Measurements from ENCODE around the gene APEX1.

Gene APEX1

DNA sequence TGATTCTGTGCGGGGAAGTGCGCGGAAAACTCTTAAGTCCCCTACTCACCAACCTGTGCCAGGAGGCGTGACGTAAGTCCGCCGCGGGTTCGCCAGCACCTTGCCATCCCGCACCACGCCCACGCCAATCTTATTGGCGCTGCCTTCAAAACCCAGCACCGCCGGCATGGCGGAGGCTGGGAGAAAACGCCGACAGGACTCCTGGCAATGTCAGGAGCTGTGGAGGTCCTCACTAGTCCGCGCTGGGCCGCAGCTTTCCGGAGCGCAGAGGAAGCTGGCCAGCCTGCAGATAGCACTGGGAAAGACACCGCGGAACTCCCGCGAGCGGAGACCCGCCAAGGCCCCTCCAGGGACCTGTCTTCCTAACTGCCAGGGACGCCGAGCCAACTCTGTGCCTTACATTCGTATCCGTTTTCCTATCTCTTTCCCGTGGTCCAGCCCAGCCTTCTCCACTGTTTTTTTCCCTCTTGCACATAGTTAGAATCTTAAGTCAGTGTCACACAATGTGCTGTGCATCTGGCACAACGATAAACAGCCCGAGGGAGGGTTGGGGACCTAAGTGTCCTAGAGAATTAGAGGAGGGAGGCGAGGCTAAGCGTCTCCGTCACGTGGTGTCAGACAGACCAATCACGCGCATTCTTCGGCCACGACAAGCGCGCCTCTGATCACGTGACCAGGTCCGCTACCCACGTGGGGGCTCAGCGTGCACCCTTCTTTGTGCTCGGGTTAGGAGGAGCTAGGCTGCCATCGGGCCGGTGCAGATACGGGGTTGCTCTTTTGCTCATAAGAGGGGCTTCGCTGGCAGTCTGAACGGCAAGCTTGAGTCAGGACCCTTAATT is at the start of gene APEX1, which contains the start of gene OSGEP:
Gene APEX1 (plus strand): TSS at position 711 of the 839 bp plus-strand sequence. CDS start 420 bp downstream, outside the sequence.
Gene OSGEP (minus strand): TSS at position 297 of the 839 bp plus-strand sequence. CDS start 129 bp downstream, at position 168.
- DNase-seq: peak; percentile 98

DNA sequence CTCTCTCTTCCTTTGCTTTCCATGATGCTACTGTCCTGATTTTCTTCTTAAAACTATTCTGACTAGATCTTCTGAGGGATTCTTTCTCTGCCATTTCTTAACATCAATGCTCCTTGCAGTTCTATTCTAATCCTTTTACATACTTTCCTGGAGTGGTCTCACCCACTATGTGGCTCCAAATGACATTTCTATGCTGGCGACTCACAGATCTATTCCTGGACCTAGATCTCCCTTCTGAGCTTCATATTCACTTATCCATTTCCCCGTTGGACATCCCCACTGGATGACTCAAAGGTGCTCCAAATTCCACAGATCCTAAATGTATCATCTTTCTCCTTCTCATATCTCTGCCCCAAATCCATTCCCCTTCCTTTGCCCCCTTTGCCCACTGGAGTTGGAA is 45.8 kb upstream of the APEX1 start:
- DNase-seq: no peak

DNA sequence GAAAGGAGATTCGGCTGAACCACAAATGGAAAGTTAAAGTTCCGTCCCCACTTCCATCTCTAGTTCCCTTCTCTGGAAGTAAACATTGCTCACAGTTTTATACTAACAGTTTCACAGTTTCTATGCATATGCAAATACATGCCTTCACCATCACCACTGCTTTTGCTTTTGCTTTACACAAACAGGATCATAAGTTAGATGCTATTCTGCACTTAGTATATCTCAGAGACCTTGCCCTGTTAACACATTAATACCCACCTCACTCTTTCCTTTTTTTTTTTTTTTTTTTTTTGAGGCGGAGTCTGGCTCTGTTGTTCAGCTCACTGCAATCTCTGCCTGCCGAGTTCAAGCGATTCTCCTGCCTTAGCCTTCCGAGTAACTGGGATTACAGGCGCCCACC is 42.6 kb upstream of the APEX1 start:
- DNase-seq: no peak

DNA sequence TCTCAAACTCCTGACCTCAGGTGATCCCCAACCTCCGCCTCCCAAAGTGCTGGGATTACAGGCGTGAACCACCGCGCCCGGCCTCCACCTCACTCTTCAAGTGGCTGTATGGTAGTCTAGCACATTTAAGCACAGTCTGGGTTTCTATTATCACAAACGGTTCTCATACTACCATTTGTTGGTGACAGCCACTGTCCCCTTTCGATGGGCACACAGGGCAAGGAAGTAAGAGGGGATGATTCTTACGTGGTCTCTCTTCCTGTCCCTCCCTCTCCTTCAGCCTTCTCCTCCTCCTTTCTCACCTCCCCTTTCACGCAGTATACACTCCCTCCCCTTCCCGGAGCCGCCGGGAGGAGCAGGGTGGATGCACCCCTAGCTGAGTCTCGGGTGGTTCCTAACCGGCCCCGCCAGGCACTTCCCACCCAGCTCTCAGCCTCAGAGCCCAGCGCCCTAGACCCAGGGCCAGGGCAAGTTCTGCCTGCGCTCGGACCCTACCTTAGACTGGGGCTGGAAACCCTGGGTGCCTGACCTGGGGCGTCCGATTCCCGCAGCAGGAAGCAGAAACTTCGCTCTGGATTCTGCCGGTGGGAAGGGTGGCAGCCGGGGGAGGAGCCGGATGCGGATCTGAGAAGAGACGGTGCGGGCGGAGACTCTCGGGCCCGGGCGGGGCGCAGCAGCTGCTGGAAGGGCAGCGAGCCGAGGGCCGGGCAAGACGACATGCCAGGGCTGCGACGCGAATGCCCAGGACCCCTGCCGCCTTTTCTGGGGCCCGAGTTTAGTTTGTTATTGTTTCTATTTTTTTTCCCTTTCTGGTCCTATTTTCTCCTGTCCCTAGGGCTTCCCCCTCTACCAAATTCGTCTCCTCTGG is 41.9 kb upstream of the APEX1 start, which contains the start of gene TEP1:
Gene TEP1 (minus strand): TSS at position 626 of the 868 bp plus-strand sequence. CDS start 5,062 bp downstream, outside the sequence.
- peak; percentile 77 for DNase-seq

DNA sequence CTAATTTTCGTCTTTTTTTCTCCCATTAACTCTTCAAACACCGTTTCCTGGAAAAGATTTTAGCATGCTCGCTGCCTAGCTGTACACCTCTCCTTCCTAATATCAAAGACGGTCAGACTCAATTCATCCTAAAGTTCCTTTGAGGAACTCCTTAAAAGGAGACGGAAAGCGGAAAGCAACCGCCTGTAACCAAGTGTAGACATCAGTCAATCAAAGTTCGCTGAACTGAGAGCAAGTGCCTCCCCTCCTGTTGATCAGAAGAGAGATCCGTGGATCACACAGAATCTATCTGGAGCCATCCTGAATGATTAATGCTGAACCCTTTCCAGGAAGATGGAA is 41.3 kb upstream of the APEX1 start:
- peak; percentile 10 for DNase-seq

DNA sequence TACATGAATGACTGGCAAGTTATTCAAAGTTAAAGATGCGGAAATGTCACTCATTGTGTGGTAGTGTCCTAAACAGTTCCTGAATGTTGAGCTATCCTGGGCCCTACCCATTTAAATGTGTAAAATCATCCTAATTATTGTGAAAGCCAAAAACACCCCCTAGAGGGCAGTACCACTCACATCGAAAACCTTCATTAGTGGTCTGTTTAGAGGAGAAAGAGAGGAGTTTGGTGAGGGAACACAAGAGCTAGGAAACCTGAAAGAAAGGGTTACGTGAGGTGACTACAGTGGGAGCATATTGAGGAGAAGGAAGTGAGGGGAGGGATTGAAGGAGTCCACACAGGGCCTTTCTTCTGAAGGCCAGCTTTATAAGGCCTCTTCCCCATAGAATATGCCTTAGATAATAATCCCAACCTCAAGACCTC is 39.2 kb upstream of the APEX1 start:
- DNase-seq: peak; percentile 17

DNA sequence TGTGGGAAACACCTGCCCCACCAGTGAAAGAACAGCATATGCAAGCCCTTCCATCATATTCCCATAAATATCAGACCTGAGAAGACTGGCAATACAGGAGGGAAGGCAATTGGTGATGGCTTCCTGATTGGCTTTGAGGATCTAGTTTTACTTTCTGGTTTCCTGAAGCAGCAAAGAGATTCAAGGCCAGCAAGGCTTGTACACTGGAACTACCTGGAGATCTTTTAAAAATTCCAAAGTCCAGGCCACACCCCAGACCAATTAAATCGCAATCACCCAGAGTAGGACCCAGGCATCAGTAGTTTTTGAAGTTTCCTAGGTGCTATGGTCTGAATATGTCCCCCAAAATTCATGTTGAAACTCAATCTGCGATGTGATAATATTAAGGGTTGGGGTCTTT is 38.8 kb upstream of the APEX1 start:
- no peak for DNase-seq

DNA sequence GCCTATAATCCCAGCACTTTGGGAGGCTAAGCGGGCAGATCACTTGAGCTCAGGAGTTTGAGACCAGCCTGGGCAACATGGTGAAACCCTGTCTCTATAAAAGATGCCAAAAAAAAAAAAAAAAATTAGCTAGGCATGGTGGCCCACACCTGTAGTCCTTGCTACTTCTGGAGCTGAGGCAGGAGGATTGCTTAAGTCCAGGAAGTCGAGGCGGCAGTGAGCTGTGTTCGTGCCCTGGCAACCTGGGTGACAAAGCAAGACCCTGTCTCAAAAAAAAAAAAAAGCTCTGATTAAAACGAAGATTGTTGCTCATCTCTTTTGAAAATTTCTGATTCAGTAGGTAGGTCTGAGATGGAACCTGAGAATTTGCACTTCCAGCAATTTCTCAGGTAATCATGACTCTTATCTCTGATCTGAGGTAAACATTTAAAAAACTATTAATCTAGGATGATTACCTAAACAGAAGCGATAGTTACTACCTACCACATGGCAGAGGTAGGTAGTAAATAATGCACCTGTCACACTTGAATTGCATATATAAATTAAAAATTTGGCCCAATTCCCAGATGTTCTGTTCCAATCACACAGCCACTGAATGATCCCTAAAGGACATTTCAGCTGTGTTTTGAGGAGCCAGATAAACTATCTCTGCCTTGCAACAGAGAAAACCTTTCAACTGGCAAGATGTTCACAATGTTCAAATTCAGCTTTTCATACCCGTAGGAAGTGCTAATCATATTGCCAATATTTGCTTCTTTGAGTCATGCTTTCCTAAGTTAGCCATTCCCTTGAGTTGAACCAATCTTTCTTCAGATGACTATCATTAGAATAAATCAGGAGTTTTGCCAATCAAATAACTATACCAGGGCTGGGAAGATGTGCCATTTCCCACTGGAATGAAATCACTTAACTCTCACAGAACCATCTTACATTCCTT is 37.5 kb upstream of the APEX1 start:
- DNase-seq: no peak

DNA sequence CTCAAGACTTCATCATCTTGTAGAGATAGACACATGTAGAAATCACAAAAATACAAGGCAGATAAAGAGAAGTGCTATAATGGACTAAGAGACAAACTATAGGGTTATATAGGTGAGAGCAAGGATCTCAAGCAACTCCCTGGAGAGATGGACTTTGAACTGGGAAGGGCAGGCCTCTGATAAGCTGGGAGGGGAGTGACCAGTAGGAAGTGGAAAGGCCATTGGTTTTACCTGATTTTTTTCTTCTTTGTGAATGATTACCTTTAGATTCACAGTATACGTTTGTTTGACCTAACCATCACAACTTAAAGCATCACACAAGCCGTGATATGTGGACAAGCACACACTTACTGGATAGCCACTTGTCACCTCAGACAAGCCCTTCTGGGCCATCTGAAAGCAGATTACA is 36.5 kb upstream of the APEX1 start:
- DNase-seq: no peak

DNA sequence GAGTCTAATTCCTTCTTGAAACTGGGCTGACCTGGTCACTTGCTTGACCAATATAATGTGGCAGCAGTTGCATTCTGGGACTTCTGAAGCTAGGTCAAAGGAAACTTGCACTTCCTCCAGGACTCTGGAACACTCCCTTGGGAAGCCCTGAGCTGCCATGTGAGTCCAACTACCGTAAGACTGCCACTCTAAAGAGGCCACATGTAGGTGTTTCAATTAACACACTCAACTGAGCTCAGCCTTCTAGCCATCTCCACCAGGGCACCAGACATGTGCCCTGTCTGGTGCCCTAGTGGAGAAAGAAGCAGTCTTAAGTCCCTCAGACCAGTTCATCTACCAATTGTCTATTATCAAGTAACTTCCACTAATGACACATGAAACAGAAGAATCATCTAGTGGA is 35.6 kb upstream of the APEX1 start:
- DNase-seq: no peak

DNA sequence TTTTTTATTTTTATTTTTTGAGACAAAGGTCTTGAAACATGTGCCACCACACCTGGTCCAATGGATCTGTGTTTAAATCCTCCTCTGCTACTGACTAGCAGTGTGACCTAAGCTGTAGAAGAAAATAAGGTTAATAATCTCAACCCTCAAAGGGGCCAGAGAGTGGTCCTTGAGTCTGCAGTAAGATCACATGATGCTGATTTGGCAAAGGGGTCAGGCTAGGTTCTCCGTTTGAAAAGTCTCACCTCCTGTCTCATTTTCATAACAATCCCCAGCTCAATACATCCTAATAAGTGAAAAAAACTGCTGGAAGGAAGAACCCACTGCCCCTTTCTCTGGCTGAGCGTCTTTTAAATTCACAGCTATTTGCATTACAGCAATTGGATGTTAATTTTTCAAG is 33.8 kb upstream of the APEX1 start:
- no peak for DNase-seq

DNA sequence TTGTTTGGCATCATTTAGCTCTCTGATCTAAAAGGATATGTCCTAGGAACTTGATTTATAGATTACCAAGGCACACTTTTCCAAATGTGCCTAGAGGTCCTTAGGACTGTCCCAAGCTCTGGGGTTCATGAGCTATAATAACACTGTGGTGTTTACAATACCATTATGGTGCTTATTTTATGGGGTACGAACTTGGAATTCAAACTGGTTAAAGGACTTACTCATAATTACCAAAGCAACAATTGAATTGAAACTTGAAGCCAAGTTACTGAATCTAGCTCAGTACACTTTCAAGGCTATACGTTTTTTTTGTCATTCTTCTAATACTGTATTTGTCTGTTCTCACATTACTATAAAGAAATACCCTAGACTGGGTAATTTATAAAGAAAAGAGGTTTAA is 32.1 kb upstream of the APEX1 start:
- DNase-seq: no peak

DNA sequence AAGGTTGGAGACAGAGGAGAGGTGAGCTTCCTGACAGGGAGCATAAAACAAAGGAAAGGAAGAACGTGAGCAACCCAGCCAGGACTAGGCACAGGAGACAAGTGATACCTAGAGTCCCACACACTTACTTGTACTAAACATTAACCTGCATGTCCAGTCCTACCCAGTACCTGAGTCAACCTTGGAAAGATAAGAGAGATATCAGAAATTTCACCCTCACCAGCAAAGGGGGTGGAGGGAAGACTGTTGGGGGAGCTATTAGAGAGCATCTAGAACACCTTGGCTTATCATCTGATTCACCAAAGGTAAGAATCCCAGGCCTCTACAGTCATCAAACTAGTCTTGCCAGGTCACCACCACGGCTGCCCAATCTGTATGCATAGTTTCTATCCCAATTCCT is 30.2 kb upstream of the APEX1 start:
- DNase-seq: no peak

DNA sequence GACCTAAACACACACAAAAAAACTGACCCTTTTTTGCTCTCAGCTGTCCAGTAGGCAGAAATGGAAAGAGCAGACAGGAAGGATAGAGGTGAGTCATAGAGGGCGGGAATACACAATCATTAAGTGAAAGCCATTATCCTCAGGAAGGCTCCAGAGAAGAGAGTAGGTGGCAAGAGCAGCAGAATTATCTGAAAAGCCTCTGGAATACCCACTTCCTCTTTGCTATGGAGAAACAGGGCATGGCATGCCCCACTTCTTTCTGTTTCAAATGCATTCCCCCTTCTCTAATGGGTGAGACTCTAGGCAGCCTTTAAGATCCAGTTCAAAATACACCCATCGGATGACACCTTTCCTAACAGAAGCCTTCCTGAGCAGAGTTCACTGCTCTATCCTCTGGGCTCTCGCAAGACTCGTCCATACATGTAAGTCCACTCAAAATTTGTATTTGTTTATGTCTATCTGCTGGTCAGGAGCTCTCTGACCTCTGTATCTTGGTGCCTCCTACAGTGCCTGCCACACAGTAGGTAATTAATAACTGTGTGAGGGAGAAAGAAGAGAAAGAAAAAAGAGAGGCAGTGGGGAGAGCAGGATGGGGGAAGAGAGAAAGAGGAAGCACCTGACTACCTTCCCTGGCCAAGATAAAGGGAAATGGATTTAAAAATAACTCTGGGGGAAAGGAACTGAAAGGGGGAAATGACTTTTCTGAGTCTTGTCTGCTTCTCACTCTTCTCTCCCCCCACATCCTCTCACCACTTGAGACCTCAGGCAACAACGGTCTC is 27.6 kb upstream of the APEX1 start:
- no peak for DNase-seq

DNA sequence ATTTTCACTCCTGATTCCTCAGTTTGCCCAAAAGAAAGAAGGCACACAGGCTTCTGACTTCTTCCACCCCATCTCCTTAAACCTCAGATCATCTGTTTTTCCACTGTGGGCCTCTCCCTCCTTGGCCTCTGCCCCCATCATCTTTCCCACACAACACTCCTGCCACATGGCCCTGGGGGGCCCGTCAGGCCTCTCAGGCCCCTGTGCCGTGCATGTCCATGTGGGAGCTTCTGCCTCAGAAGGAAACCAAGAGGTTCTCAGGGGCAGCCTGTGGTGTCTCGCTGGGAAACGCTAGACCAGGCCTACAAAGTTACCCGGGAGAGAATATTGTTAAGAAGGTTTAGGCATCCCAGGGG is 27.0 kb upstream of the APEX1 start:
- no peak for DNase-seq

DNA sequence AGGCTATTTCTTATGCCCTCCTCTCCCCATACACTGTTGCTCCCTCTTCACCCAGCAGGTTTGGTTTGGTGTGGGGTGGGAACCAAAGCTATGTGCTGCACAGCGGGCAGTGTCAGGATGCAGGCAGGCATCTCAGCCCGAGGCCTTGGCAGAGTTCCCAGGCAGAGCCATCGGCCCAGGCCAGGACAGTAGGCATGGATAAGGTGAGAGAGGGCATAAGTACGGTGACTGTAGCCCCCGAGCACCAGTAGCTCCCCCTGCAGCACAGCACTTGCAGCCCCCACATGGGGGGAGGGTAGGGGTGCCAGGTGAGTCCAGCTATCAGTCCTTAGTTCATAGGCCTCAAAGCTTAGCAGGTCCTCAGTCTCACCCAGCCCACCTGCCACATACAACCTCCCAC is 26.2 kb upstream of the APEX1 start:
- no peak for DNase-seq

DNA sequence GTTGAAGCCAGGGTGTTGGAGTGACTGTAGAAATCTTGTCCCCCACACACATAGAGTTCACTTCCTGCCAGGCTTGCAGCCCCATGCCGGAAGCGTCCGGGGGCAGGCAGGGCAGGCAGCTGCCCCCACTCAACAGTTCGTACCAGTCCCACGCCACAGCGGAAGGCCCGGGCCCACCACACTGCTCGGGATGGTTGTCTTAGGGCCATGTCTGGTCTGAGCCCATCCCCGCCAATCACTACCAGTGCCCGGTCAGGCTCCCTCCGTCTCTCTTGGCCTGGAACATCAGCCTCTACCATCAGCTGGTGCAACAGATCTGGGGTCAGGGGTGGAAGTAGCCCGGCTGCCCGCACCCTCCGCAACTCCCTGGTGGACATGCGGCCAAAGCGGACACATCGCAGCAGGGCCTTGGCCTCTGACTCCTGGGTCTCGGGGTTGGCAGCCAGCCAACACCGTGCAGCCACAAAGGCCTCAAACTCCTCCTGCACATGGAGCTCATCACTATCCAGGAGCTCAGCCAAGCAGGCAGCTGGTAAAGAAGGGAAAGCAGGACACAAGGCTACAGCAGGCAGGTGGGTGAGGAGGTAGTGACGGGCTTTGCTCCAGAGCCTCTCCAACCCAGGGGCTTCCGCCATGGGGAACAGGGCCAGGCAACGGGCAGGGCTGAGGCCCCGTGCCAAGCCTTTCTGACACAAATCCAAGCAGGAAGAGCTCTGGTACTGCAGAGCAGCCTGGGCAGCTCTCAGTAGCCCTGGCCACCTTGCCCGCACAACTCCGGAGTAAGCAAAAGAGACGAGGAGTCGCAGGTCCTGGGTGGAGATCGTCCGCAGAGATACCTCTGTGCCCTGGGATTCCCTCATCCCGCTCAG is 25.0 kb upstream of the APEX1 start:
- no peak for DNase-seq

DNA sequence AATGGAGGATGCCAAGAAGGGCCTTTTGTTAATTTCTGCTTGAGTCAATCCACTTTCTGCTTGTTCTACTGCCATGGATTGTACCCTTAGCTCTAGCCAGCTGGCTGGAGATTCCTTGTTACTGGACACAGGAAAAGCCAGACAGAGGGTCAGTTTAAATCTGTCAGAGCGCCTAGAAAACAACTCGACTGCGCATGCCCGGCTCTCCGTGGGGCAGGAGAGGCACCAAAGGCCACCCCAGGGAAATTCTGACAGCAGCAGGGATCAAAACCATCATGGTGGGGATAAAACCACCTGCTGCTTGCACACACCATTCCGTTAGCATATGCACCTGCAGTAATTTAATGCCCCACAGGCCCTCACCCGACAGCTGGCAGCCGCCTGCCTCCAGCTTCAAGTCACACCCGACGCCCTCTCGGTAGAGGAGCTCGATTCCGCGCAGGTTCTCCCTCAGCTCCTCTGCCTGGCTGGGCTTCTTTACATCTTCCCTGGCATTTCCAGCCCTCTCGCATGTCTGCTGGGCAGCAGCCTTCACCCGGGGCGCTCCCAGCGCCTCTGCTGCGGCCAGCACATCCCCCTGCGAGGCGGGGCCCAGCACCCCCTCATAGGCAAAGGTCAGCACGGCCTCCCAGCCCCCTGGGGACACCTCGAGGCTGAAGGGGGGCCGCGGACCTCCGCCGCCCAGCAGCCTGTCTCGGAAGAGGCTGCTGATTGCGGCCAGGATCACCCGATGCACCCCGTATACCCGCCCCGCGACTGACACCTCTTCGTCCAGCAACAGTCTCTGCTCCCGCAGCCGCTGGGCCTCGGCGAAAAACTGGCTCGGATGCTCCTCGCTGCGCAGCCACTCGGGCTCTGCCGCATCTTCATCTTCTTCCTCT is 20.1 kb upstream of the APEX1 start:
- DNase-seq: no peak

DNA sequence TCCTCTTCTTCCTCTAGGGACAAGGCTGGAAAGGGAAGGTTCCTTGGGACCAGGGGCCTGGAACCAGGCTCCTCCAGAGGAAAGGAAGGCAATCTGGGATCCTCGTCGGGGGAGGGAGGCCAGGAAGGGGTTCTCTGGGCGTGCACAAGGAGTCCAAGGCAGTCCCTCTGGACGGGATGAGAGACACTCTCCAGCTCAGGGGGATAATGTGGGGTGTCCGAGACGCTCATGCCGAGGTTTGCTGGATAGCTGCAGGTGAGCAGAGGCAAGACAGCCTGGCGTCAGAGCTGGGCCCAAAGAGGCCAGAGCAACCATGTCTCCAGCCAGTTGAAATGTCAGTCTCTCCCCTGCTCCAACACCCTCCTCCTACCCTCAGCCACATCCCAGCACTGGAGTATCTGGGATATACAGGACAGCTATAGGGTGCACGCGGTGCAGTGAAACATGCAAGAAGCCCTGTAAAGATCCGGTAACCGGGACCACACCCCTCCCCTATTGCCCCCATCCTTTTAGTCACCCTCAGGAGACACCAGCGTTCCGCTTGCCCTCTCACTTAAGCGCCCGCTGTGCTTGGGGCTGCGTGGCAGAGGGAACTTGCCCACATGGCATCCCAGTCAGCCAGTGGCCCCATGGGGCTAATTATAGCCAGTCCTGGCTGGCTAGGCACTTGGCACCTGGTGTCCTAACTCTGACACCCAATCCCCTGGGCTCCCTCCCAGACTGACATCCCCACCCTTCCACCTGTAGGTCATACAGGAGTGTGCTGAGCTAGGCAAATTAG is 19.3 kb upstream of the APEX1 start, which contains the start of gene KLHL33:
Gene KLHL33 (minus strand): TSS at position 585 of the 781 bp plus-strand sequence. CDS start 355 bp downstream, at position 230.
- no peak for DNase-seq
